HG02571 (cell line): ENCODE results near the gene SCG3.

ENCODE experiments used
- ATAC-seq: cut with Tn5 transposase; IDR thresholded peaks from one replicate; pipeline ENCODE4 v1.9.1; 2021; ENCODE audit warnings: mild to moderate bottlenecking, moderate library complexity; ENCODE audit not compliant: unreplicated experiment

SCG3 gene

DNA sequence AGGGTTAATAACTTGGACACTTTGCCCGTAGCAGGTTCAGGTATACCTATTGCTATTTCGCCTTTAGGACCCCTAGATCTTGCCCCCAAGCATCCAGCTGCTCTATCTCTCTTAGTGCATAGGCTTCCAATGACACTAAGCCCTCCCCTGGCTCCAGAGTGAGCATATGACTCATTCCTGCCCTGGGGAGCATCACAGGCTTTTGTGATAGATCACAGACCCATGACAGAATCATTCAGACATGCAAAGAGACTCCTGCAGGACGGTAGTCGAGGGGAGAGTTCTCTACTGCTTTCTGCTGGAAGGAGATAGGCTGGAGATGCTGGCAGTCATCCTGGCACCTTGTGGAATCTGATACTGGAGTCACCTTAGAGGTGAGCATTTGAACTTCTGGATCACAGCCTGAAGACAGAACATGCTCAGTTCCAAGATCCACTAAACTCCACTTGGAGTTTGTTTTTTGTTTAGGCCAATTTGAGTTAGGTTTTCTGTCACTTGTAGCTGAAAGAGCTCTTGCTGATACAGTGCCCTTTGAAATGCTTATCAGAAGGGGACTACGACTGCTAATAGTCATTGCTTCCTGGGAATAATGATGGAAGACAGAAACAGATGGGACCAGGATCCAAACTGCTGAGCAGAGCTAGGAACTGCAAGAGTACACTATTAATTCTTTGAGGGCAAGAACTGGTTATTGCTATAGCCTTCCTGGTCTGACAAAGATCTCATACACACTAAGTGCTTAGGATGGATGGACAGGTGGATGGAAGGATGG, 45.2 kb downstream of the SCG3 start:
- ATAC-seq: no peak

DNA sequence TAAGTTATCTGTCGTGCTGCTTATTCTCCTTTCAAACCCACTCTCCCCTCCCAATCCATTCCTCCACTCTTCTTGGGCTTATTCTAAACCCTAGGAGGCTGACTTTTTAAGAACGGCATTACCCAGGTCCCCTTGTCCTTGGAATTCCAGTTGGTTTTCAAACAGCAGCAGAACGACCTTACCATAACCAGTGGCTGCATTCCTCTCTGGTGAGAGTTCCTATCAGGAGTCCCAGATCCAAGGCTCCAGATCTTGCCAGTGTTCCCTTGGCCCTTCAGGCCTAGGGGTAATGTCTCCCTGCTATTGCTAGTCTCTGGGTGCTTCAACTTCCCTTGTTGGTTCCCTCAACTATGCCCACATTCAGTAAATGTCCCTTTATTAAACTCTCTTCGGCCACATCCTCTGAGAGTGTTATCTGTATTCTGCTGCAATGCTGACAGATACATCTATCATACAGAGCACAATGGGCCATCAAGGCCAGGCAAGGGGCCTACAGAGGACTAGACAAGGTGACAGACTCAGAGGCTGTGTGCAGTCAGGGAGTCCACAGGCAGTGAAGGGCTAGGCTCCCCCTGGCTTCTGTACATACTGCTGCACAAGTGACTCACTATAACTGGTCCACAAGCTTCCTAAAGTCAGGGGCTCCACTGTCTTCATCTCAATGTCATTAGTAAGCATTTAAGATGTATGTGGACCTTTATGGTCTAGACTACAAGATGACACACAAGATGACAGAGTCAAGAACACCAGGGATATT, 46.0 kb downstream of the SCG3 start:
- no peak for ATAC-seq

DNA sequence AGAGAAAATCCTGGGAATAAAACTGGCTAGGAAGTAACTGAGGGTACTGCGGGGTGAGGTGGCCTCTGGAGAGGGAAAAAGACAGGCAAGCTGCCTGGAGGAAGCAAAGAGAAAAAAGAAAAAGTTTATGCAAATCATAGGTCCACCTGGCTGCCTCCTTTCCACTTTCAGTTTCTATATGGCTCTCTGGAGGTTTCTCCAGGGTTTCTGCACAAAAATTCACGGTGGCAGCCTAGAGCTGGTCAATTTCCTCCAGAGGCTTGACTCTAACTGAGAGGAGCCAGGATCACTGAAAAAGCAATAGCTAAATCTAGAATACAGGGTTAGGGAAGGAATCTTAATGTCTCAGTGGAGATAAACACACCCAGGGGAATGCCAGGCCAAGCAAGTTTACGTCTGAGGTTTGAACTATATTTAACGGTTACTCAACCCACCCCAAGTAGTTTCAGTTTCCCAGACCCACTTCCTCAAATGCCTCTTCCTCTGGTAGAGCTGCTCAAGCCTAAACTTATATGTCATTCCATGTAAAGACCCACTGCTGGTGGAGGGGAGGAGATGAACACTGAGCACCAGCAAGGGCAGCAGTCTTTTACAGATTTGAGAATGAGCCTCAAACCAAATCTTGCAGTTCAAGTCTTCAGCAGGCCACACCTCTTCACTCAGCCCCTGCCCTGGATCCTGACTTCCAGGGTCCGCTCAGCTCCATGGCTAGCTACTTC, 50.4 kb downstream of the SCG3 start:
- peak; percentile 50 for ATAC-seq

DNA sequence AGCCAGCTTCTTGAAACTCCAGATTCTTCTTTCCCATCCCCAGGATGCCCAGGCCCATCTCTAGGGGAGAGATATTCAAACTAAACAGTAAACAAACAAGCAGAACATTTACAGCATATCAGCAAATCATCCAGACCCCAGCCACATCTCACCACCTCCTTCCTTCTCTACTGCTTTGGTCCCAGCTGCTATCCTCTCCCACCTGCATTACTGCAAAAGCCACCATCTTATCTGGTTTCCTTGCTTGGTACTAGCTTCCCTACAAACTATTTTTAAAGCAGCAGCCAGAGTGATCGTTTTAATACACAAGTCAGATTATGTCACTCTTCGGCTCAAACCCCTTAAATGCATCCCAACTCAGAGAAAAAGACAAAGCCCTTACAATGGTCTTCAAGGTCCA, 51.3 kb downstream of the SCG3 start:
- ATAC-seq: no peak

DNA sequence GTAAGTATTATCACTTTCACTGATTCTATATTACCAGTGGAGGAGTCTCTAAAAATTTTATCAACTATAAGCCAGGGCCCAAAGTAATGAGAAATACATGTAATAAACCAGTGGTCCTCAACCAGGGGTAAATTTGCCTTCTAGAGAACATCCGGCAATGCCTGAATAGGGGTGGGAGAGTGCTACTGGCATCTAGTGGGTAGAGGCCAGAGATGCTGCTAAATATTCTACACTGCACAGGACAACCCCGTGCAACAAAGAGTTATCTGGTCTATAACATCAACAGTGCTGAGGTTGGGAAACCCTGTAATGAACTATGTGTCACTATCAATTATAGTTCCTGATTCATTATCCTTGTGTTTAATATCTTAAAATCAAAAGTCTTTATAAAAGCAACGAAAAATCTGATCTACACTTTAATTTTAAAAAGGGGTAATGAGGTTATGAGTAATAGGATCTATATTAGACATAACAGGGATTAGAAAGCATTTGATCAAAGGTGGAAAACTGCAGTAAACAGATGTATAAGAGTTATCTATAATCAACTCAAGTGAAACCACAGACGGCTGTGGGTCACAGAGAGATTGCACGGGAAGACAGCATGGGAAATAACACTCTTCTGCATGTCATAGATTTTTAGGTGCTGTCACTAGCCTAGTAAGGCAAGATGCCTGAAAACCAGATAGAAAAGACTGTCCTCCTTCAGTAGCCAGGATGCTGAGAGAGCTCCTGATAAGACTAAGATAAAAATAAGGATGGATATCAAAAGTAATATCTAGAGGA, 54.1 kb downstream of the SCG3 start:
- no peak for ATAC-seq

DNA sequence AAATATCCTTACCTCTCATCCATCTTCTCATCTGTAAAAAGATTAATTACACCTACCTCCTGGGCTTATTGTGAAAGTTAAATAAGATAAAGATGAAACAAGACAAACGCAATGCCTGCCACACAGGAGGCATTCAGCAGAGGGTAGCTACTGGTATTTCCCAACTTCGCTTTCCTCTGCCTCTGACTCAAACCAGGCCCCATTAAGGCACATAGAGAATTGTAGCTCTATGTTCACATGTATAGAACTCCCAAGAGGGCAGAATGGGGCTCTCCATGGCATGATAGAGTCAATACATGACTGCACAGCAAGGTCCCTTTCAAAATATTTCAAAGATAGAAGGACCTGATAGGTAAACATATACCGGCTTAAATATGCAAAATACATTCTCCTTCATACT, 54.8 kb downstream of the SCG3 start:
- ATAC-seq: peak; percentile 32

DNA sequence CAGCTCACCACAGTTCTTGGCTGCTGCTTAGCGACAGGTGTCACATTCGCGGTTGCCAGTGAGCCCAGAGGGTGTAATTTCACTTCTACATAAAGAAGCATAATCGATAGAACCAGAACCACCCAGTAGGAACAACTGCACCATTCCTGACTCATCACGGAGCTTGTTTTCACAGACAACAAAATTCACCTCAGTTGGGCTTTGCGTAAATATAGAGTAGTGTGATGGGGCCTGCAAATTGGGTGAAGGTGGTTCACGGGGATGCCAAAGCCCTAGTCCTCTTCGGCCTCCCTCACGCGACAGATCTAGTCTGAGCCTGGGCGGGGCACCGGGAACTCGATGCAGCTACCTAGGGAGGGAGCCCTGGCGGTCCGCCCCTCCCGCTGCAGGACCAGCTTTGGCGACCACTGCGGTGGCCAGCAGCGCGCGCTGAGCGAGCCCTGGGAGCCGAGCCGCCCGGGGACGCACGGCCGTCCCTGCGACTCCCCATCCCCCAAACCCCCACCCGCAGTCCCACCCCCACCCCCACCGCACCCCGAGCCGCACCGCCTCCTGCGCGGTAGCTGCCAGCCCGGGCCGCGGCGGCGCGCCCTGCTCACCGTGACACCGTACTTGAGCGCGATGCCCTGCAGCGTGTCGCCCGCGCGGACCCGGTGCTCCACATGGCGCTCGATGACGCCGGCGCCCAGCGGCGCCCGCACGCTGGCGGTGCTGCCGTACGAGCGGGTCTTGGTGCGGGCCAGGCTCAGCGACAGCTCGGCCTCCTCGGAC, 55.6 kb downstream of the SCG3 start:
- peak; percentile 26 for ATAC-seq

DNA sequence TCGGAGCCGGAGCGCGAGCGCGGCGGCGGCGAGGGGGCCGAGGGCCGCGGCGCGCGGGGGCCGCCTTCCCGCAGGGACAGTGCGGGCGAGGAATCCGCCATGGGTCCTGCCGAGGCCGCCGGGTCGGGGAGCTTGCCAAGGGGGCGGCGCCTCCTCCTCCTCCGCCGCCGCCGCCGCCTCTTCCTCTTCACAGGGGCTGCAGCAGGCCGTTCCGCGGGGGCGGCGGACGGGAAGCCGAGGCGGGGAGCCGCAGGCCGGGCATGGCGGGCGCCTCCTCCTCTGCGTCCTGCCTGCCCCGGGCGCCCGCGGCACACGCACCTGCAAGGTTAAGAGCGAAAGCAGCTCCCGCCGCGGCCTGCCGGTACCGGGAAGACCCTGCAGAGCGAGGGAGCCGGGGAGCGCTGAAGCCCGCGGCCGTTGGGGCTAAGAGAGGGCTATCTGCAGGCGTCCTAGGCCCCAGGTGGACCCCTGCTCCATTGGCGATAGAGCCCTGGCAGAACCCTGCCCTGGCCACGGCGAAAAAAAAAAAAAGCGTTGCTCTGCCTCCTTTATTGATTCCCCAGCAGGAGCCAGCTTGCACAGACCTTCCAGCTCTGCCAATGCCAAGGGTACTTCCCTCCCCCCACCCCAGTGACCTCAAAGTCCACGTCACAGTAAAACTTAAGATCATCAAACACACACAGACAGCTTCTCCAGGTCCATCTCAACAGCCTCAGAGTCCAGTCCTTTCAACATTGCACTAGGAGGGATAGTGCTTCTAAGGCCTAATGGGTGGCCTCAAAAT, 56.4 kb downstream of the SCG3 start, which contains the start of gene LYSMD2:
Gene LYSMD2 (minus strand): TSS at position 134 of the 784 bp plus-strand sequence. CDS start 33 bp downstream, at position 101.
- ATAC-seq: peak; percentile 43

DNA sequence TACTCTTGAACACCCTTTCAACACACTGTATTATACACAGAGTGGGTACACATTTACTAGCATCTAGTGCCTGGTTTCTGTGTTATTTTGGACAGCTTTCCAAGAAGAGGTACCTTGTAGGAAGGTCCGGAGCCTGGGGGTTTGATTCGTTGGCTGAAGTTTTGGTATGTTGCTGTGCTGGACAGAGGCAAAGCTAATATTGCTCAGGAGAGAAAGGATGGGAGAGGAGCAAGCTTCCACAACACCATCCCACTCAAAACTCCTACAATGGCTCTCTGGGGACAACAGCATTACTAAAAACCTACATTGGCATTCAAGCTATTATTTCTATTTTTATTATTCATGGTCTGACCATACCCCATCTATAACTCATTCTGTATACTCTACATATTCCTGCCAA, 57.2 kb downstream of the SCG3 start:
- ATAC-seq: no peak

DNA sequence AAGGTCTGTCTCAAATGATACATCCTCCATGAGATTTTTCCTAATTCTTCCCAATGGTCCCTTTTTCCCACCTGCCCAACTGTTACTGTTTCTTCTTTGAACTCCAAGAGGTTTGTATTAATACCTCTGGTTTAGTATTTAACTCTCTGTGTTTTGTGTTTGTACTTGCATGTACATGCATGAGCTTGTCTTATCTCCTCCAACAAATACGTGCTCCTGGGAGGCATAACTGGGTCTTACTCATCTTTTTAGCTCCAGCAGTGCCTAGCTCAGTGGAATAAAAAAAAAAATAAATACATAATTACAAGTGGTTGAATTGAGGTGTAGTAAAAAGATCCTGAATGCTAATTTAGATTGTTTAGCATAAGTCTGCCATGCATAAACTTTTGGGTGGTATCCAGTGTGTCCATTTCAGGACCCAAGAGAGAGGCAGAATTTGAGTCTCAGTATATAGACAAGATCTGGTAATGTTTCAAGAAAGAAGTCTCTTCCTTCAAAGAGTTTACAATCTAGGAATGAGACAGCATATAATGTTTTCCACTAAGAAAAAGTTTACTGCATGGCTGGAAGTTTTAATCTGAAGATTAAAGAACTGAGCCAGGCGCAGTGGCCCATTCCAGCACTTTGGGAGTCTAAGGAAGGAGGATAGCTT, 57.9 kb downstream of the SCG3 start:
- no peak for ATAC-seq

DNA sequence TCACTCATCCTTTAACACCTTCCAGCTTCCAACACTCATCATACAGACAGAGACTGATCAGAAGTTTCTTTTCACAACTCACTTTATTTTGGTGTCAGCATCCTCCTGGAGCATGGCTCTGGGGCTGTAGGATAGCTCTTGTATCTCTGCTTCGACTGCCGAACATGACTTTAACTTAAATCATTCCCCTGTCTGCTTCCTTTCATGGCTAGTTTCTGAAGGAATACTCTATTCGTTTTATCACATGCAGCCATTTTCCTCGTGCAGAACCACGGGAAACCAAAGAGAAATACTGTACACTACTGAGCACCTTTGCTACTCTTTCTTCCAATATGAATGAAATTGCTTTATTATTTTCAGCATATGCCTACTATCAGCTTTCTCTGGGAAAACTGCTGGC, 68.0 kb downstream of the SCG3 start:
- no peak for ATAC-seq

DNA sequence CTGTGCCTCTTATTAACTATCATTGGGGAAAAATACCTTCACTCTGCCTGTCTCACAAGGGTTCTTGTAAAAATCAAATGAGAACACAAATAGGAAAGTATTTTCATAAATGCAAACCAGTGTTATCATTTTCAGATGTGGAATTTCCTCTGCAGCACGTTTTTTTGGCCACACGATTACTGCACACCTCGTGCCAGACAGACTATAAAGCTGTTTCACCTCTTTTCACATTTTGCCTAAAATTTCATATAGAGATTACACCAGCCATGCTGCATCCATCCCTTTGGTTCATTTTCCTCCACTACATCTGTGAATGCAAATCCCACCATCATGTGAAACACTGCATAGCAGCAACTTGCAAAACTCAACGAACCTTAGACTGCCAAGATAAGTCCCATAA, 68.9 kb downstream of the SCG3 start:
- ATAC-seq: no peak

DNA sequence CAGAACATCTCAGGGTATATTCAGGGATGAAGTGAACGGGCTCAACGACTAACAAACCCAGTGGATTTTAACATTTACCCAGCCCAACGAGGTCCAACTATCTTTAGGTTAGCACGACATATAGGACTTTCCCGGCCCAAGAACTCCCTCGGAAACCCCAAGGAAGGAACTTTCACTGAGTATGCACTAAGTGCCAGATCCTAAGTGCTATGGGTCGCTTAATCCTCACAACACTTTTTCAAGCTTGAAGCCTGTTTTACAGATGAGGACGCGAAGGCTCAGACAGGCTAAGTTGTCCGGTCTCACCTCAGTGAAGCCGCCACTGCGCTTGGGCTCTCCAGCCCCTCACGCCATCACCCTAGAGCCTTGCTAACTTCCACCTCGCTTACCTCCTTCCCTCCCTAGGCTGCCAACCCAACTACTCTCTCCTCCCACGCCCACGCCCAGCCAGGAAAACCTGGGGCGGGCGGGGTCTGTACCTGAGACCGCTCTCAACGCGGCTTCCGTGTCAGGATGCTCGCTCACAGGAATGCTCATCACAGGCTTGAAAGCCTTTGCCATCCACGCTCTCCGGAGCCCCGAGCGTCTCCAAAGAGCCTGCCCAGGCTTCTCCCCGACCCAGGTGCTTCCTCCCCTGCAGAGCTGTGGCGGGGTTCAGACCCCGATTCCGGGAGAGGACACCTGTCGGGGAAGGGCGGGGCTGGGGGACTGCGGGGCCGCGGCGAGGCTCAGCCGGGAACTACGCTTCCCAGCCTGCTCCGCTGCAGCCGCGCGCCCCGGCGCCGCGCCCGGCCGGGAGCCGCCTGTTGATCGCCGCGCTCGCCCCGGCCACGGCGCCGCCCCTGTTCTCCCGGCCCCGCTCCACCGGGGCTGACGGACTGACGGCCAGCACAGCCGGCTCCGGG, 69.7 kb downstream of the SCG3 start, which contains the start of gene TMOD2:
Gene TMOD2 (plus strand): TSS at position 806 of the 905 bp plus-strand sequence. CDS start 14,845 bp downstream, outside the sequence.
- peak; percentile 68 for ATAC-seq

DNA sequence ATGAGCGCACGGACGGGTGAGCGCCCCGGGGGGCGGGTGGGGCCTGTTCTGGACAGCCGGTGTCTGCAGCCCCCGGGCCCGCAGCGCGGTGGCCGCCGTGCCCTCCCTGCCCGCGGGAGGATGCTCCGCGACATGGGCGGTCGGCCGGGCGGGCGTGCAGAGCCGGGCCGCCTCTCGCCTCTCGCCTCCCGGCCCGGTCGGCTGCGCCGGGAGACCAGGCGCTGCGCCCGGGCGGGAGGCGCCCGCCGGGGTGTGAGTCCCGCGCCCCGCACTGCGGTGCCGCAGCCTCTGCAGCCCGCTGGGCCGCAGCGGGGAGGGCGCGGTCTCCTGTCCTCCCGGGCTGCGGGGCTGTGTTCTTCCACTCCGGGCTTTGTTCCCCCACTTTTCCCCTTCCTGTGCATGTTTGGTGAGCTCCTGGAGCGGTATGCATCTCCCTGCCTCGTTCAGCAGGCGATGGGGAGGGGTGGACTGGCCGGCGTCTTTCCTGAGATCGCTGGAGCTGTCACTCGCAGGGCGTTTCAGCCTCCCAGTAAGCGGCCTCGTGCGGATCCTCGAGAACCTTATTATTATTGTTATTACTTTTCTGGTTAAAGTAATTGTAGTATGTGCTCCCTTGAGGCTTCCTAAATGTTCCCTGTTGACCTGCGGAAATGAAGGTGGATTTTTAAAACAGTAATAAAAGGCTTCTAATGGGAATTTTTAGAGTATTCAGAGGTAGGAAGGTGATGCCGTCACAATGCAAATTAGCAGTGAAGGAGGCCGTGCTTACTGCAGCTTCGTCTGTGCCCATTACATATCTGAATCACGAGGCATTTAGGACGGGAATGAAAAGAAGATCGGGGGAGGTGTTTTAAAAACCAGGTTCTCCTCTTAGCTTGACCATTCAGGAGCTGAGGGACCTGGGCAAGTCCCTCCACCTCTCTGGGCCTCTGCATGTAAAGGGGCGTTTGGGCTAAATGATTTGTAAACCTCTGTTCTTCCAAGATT, 70.7 kb downstream of the SCG3 start:
- ATAC-seq: peak; percentile 30

DNA sequence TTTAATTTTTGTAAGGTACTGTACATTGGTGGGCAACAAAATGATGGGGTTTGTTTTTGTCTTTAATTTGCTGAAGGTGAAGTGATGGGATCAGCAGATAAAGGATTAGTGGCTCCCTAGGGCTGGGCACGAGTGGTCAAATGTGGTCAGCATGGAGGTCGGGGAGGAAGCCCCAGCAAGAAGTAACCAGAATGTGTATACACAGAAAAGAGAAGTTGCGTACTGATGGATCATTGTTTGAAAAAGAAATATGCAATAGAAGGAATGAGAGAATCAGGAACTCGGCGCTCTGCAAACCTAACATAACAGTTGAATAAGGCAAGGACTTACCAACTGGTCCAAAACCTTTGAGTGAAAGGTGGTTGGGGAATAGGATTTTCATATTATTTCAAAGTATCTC, 71.6 kb downstream of the SCG3 start:
- ATAC-seq: no peak

DNA sequence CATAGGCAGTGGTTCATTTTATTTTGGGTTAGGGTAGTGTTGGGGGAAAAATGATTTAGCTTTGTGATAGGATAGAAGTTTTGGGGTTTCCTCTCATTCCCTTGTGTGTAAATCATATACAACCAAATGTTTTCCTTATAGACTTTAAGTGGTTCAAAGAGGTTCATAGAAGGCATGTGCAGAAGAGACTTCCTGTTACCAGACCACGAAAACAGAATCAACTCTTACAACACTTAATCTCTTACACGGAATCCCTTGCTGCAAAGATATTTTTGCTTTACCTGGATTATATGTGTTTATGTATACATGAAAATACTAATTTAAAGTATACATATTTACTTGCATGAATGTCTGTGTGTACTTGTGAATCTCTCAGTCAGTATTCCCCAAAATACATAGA, 73.0 kb downstream of the SCG3 start:
- ATAC-seq: no peak
